ENCODE measurements around the gene DCHS1. TPM values are rescaled to one million over a fixed set of nuclear protein-coding genes. Genes with fewer than 3 reads are reported as not detected.
A peak's percentile ranks its signal among the peaks of the same experiment; 100 is the strongest.

Gene DCHS1
- total RNA-seq, 1 experiment from 2014 or later = 14.2 TPM

GRCh38 chr11:6612213-6613041, 43.2 kb downstream of the DCHS1 start, which contains the start of gene TAF10 (continued):
- no peak for TF ChIP-seq ZNF281 (CRISPR knock-in tag; IDR thresholded peaks at IDR 0.05)
- no peak for TF ChIP-seq HMGA2 (CRISPR knock-in tag; IDR thresholded peaks at IDR 0.05)
- no peak for TF ChIP-seq TEAD4 (CRISPR knock-in tag; IDR thresholded peaks at IDR 0.05)
- TF ChIP-seq JAZF1 (CRISPR knock-in tag; IDR thresholded peaks at IDR 0.05) = no peak
- peak; percentile 87 for TF ChIP-seq SP1 (CRISPR knock-in tag; conservative IDR thresholded peaks at IDR 0.05)
- TF ChIP-seq E2F5 (CRISPR knock-in tag; IDR thresholded peaks at IDR 0.05) = no peak
- TF ChIP-seq NFYB (CRISPR knock-in tag; conservative IDR thresholded peaks at IDR 0.05; ENCODE audit: low read depth) = no peak
- TF ChIP-seq NR3C1 (CRISPR knock-in tag; conservative IDR thresholded peaks at IDR 0.05; ENCODE audit: low read depth) = no peak
- peak; percentile 79 for TF ChIP-seq CBFB (CRISPR knock-in tag; IDR thresholded peaks at IDR 0.05; ENCODE audit: low read depth)
- no peak for TF ChIP-seq RORB (CRISPR knock-in tag; IDR thresholded peaks at IDR 0.05)
- no peak for TF ChIP-seq ZNF512 (CRISPR knock-in tag; IDR thresholded peaks at IDR 0.05; ENCODE audit: borderline replicate concordance)
- TF ChIP-seq MLX (CRISPR knock-in tag; IDR thresholded peaks at IDR 0.05) = no peak
- TF ChIP-seq SMAD4 (CRISPR knock-in tag; IDR thresholded peaks at IDR 0.05) = no peak
- no peak for TF ChIP-seq GRHL2 (CRISPR knock-in tag; IDR thresholded peaks at IDR 0.05; ENCODE audit: insufficient replicate concordance, severe bottlenecking)
- TF ChIP-seq GABPB1 (CRISPR knock-in tag; IDR thresholded peaks at IDR 0.05) = peak; percentile 60
- no peak for TF ChIP-seq ZNF425 (CRISPR knock-in tag; conservative IDR thresholded peaks at IDR 0.05)
- no peak for TF ChIP-seq CTCF (IDR thresholded peaks at IDR 0.05)
- no peak for TF ChIP-seq OVOL2 (CRISPR knock-in tag; IDR thresholded peaks at IDR 0.05; ENCODE audit: borderline replicate concordance)
- no peak for TF ChIP-seq AR (CRISPR knock-in tag; IDR thresholded peaks at IDR 0.05)
- TF ChIP-seq ZNF396 (CRISPR knock-in tag; IDR thresholded peaks at IDR 0.05; ENCODE audit: borderline replicate concordance) = no peak
- no peak; the same call in 1 of the 2 replicates for TF ChIP-seq EMX1 (CRISPR knock-in tag; IDR thresholded peaks at IDR 0.05)
- TF ChIP-seq ZNF219 (CRISPR knock-in tag; IDR thresholded peaks at IDR 0.05; ENCODE audit: borderline replicate concordance) = no peak
- TF ChIP-seq ZNF232 (CRISPR knock-in tag; IDR thresholded peaks at IDR 0.05) = no peak
- peak; percentile 91; the same call in 1 of the 2 replicates for TF ChIP-seq CREM (CRISPR knock-in tag; IDR thresholded peaks at IDR 0.05)
- peak; percentile 71; the same call in 1 of the 2 replicates for TF ChIP-seq TEAD1 (CRISPR knock-in tag; IDR thresholded peaks at IDR 0.05)
- TF ChIP-seq JUN (CRISPR knock-in tag; IDR thresholded peaks at IDR 0.05) = no peak
- no peak for TF ChIP-seq ZMAT4 (CRISPR knock-in tag; IDR thresholded peaks at IDR 0.05)
